Measurements from ENCODE around the gene ENPP7. TPM values are rescaled to one million over a fixed set of nuclear protein-coding genes. Genes with fewer than 3 reads are reported as not detected.

ENPP7 gene
- total and polyA plus RNA-seq, 2 donors (not counting 3 experiments of a cell fraction or from before 2014, with no cell fraction given) = not detected

DNA sequence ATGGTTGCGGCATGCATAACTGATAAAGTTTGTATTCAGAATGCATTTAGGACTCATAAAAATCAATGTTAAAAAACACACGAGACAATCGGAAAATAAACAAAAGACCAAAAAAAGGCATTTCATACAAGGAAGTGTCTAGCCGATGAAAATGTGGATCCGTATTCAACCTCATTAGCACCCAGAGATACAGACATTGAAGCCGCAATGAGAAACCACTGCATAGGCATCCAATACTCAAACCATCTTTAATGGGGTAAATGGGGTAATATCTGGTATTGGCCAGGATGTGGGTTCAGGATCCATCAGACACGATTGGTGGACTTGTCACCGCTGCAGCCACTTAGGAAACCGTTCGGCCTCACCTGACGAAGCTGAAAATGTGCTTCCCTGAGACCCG lies 47.4 kb upstream of the ENPP7 start:
- no peak overlapping the region for H3K9ac ChIP-seq (replicated peaks; ENCODE audit: extremely low read depth, insufficient read depth, low read length)
- no peak overlapping the region for H3K4me2 ChIP-seq (ENCODE audit: insufficient read depth, low read length)
- intact Hi-C loops (cut with micrococcal nuclease) (no loop called here), dilution Hi-C loops (cut with MboI; ENCODE audit: extremely low pct_ligation_motif_present, low sequenced_read_pairs) (no loop called here)
- H3K27me3 ChIP-seq (ENCODE audit: control insufficient read depth in 2 of 2, insufficient read depth in 2 of 2, low read length in 2 of 2) = peaks cover 0 to 1% of the 10 kb centered on the region in 2 experiments
- FAIRE-seq (no peak), DNase-seq (ENCODE audit: low read depth, low spot score) (no peak)
- no peaks in the 10 kb centered on the region for H3K9me3 ChIP-seq (replicated peaks; ENCODE audit: control insufficient read depth, insufficient read depth, low read length)
- ChIA-PET CTCF (interaction anchor here (1.5 kb wide), 1 partner anchor 25 kb away, joined by 5 read pairs; no protein-coding TSS in a partner anchor), POLR2A (no interaction called here)
- no TSS peak for BruUV-seq (replicated peaks)
- H2AFZ ChIP-seq (ENCODE audit: low read depth, low read length) = no peak overlapping the region
- no peaks in the 10 kb centered on the region for H3K9me1 ChIP-seq (replicated peaks; ENCODE audit: control insufficient read depth, extremely low read depth, insufficient read depth, low read length)
- no peak overlapping the region for H3K27ac ChIP-seq (ENCODE audit: insufficient read depth, low read depth, low read length)
- H3K4me1 ChIP-seq (ENCODE audit: control insufficient read depth, extremely low read depth, insufficient read depth, low read length) = no peaks in the 10 kb centered on the region
- H3K79me2 ChIP-seq (ENCODE audit: control insufficient read depth, insufficient read depth, low read length) = no peaks in the 10 kb centered on the region
- H4K20me1 ChIP-seq (replicated peaks; ENCODE audit: control insufficient read depth, extremely low read depth, insufficient read depth, low read length) = no peaks in the 10 kb centered on the region
- no peak overlapping the region for H3K4me3 ChIP-seq (replicated peaks in 1 of 3; ENCODE audit: insufficient read depth in 1 of 3, low read depth in 1 of 3, low read length in 3 of 3)
- TF ChIP-seq, protein P1, sequence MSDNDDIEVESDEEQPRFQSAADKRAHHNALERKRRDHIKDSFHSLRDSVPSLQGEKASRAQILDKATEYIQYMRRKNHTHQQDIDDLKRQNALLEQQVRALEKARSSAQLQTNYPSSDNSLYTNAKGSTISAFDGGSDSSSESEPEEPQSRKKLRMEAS (IDR thresholded peaks at IDR 0.05; ENCODE audit: insufficient read depth, insufficient read length) = no peak
- TF ChIP-seq MYC (IDR thresholded peaks at IDR 0.05; ENCODE audit: low read depth, low read length) (no peak), POLR2A (IDR thresholded peaks at IDR 0.05; ENCODE audit: low read depth, low read length) (no peak), JUN (IDR thresholded peaks at IDR 0.05; ENCODE audit: borderline replicate concordance, insufficient read depth, insufficient read length, low read depth) (no peak), EZH2 (IDR thresholded peaks at IDR 0.05; ENCODE audit: borderline replicate concordance, low read depth, low read length, severe bottlenecking) (no peak), GATA2 (IDR thresholded peaks at IDR 0.05; ENCODE audit: insufficient read depth, insufficient read length, low read depth, low read length) (no peak), POLR2AphosphoS5 (IDR thresholded peaks at IDR 0.05; ENCODE audit: insufficient read depth, low read depth, low read length) (no peak), FOS (IDR thresholded peaks at IDR 0.05; ENCODE audit: borderline replicate concordance, insufficient read depth, low read length) (no peak)
- H3K36me3 ChIP-seq (ENCODE audit: control insufficient read depth in 2 of 2, extremely low read depth in 1 of 2, insufficient read depth in 2 of 2, low read length in 2 of 2) = no peaks in the 10 kb centered on the region

All from endothelial cell of umbilical vein (primary cell).